ENCODE data around the gene MAPK11. TPM values are rescaled to one million over a fixed set of nuclear protein-coding genes. Genes with fewer than 3 reads are reported as not detected.

Gene MAPK11
- total and polyA plus RNA-seq, 9 donors = 0.92 to 31.6 (median 12.0) TPM

DNA sequence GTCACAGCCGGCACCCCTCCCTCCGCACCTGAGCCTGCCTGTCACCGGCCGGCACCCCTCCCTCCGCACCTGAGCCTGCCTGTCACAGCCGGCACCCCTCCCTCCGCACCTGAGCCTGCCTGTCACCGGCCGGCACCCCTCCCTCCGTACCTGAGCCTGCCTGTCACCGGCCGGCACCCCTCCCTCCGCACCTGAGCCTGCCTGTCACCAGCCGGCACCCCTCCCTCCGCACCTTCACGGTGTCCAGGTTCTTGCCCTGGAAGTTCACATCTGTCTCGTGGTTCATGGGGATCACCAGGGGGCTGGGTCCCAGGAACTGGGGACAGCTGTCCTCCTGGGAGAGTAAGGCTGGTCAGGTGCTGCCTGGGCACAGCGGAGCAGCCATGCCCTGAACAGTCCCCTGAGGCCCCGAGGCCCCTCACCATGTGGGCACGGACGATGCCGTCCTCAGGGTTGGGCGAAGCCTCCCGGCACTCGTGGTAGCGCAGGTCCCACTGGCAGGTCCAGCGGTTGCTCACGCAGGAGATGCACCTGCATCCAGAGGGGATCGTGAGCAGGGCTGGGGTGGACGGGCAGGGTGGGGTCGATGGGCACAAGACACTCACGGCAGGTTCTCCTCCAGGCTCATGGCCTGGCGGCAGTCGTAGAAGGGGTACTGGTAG, 15.5 kb upstream of the MAPK11 start:
- intact Hi-C loops (cut with DNase I) = no loop called here
- no peak for DNase-seq
- WGBS, 3 donors = 89 to 95% (median 93%) methylated on average over 21 to 34 of the region's 34 CpGs
- Histone ChIP-seq H3K27me3 (no peaks in the 10 kb centered on the region), H3K27ac (no peak overlapping the region), H3K9me3 (no peaks in the 10 kb centered on the region), H3K4me3 (no peak overlapping the region), H3K36me3 (no peaks in the 10 kb centered on the region), H3K4me1 (ENCODE audit: insufficient read depth) (no peaks in the 10 kb centered on the region)
- no peak for TF ChIP-seq POLR2A (IDR thresholded peaks at IDR 0.05)
- TF ChIP-seq, protein P1, sequence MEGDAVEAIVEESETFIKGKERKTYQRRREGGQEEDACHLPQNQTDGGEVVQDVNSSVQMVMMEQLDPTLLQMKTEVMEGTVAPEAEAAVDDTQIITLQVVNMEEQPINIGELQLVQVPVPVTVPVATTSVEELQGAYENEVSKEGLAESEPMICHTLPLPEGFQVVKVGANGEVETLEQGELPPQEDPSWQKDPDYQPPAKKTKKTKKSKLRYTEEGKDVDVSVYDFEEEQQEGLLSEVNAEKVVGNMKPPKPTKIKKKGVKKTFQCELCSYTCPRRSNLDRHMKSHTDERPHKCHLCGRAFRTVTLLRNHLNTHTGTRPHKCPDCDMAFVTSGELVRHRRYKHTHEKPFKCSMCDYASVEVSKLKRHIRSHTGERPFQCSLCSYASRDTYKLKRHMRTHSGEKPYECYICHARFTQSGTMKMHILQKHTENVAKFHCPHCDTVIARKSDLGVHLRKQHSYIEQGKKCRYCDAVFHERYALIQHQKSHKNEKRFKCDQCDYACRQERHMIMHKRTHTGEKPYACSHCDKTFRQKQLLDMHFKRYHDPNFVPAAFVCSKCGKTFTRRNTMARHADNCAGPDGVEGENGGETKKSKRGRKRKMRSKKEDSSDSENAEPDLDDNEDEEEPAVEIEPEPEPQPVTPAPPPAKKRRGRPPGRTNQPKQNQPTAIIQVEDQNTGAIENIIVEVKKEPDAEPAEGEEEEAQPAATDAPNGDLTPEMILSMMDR (IDR thresholded peaks at IDR 0.05) = no peak
- TF ChIP-seq EP300 (IDR thresholded peaks at IDR 0.05) = no peak

DNA sequence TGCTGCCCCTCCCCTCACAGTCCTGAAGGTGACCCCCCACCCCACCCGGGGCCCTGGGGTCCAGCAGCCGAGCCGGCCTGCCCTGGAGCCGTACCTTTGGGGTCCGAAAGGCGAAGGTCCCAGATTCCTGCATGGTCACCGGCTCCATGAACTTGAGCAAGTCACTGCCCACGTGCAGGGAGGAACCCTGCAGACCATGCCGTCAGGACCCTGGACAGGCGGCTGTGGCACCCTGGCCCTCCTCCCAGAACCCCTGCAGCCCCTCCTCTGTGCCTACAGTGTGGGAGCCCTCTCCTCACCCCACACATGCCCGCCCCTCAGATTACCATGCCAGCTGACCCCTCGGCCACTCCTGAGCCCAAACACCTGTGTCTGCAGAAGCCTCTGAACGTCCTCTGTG, 14.3 kb upstream of the MAPK11 start:
- no peaks in the 10 kb centered on the region for H3K36me3 ChIP-seq
- H3K27ac ChIP-seq = no peak overlapping the region
- intact Hi-C loops (cut with DNase I) = no loop called here
- 82 to 87% (median 84%) methylated on average over 7 to 13 of the region's 13 CpGs for WGBS, 3 donors
- no peak for DNase-seq
- H3K27me3 ChIP-seq = no peaks in the 10 kb centered on the region
- H3K4me1 ChIP-seq (ENCODE audit: insufficient read depth) = no peaks in the 10 kb centered on the region
- TF ChIP-seq EP300 (IDR thresholded peaks at IDR 0.05) = no peak
- TF ChIP-seq POLR2A (IDR thresholded peaks at IDR 0.05) = no peak
- TF ChIP-seq, protein P1 (IDR thresholded peaks at IDR 0.05) = no peak
- no peaks in the 10 kb centered on the region for H3K9me3 ChIP-seq
- H3K4me3 ChIP-seq = no peak overlapping the region

DNA sequence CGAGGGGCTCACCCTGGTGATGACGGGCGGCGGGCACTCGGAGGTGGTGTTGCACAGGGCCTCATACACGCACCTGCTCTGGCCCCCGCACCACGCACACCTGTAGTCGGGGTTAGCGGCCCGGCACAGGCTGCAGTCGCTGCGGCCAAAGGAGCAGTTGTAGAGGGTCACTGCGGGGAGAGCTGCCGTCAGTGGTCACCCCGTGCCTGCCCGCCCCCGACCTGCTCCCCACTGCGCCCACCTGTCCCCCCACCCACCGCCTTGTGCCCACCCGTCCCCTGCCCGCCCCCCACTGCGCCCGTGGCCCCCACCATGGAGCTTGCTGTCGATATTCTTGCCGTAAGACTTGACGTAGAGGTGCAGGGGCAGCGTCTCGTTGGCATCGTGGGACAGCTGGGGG, 13.6 kb upstream of the MAPK11 start:
- H3K27ac ChIP-seq = no peak overlapping the region
- H3K27me3 ChIP-seq = no peaks in the 10 kb centered on the region
- 89 to 94% (median 93%) methylated on average over 26 to 30 of the region's 30 CpGs for WGBS, 3 donors

DNA sequence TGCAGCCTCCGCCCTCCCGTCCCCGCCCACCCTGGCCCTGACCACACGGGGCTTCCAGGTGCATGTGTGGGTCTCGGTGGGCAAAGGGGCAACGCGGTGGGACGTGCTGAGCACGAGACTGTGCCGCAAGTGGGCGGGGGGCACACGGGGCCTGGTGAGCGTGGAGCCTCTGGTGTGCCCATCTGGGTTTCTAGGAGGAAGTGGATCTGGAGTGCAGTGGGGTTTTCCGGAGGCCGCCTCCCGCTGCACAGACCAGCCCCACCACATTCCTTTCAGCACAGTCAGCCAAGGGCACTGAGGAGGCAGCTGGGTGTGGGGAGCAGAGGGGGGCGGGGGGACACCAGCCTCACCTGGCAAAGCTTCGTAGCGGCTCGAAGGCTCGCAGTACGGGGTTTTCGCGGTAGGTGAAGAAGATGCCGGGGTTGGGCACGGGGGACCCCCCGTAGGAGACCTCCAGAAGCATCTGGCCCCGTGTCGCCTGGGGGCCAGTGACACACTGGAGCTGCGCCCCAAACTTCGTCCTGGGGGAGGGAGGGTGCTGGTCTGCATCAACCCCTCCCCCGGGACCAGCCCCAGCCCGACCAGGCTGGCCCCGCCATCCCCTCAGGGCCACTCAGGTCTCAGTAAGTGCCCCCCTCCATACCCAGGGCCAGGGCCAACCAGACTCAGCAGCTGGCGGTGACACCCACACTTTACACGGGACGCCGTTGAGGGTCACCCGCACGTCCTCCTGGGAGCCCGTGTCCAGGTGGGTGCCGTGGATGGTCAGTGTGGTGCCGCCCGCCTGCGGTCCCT, 12.4 kb upstream of the MAPK11 start:
- Histone ChIP-seq H3K36me3 (peaks cover 4% of the 10 kb centered on the region), H3K4me3 (no peak overlapping the region), H3K27ac (no peak overlapping the region), H3K9me3 (no peaks in the 10 kb centered on the region), H3K4me1 (ENCODE audit: insufficient read depth) (no peaks in the 10 kb centered on the region), H3K27me3 (no peaks in the 10 kb centered on the region)
- DNase-seq = no peak
- TF ChIP-seq POLR2A (IDR thresholded peaks at IDR 0.05) (no peak), EP300 (IDR thresholded peaks at IDR 0.05) (no peak)
- TF ChIP-seq, protein P1 (IDR thresholded peaks at IDR 0.05) = no peak
- intact Hi-C loops (cut with DNase I) = no loop called here
- WGBS, 3 donors = 72 to 77% (median 72%) methylated on average over 36 to 45 of the region's 45 CpGs

More for the DNA sequence above, 13.6 kb upstream of the MAPK11 start:
- Histone ChIP-seq H3K9me3 (no peaks in the 10 kb centered on the region), H3K36me3 (no peaks in the 10 kb centered on the region), H3K4me1 (ENCODE audit: insufficient read depth) (no peaks in the 10 kb centered on the region), H3K4me3 (no peak overlapping the region)
- TF ChIP-seq EP300 (IDR thresholded peaks at IDR 0.05) = no peak
- TF ChIP-seq, protein P1 (IDR thresholded peaks at IDR 0.05) = no peak
- TF ChIP-seq POLR2A (IDR thresholded peaks at IDR 0.05) = no peak
- intact Hi-C loops (cut with DNase I) = no loop called here
- no peak for DNase-seq

All from ovary (tissue), 9 donors.